ENCODE measurements around the gene AHNAK2. TPM values are rescaled to one million over a fixed set of nuclear protein-coding genes. Genes with fewer than 3 reads are reported as not detected.
A peak's percentile ranks its signal among the peaks of the same experiment; 100 is the strongest.

The AHNAK2 gene
- total RNA-seq, 1 experiment from 2014 or later = 31.1 TPM

GRCh38 chr14:104975481-104976197, 2.5 kb downstream of the AHNAK2 start:
- in situ Hi-C loops (cut with HindIII; ENCODE audit: low sequenced_read_pairs) = no loop called here
- DNase-seq (ENCODE audit: low spot score) = no peak

GRCh38 chr14:104974665-104975390, 3.3 kb downstream of the AHNAK2 start:
- DNase-seq (ENCODE audit: low spot score) = no peak
- in situ Hi-C loops (cut with HindIII; ENCODE audit: low sequenced_read_pairs) = no loop called here

- no peak for DNase-seq (ENCODE audit: low spot score)
- in situ Hi-C loops (cut with HindIII; ENCODE audit: low sequenced_read_pairs) = no loop called here
Observed at GRCh38 chr14:104974146-104974541, 4.0 kb downstream of the AHNAK2 start.

- in situ Hi-C loops (cut with HindIII; ENCODE audit: low sequenced_read_pairs) = no loop called here
- DNase-seq (ENCODE audit: low spot score) = no peak
Observed at GRCh38 chr14:104973385-104974145, 4.6 kb downstream of the AHNAK2 start.

- in situ Hi-C loops (cut with HindIII; ENCODE audit: low sequenced_read_pairs) = no loop called here
- DNase-seq (ENCODE audit: low spot score) = no peak
Observed at GRCh38 chr14:104973135-104973384, 5.1 kb downstream of the AHNAK2 start.

- in situ Hi-C loops (cut with HindIII; ENCODE audit: low sequenced_read_pairs) = no loop called here
Observed at GRCh38 chr14:104972301-104973134, 5.7 kb downstream of the AHNAK2 start.

GRCh38 chr14:104971447-104972240, 6.5 kb downstream of the AHNAK2 start:
- in situ Hi-C loops (cut with HindIII; ENCODE audit: low sequenced_read_pairs) = no loop called here
- no peak for DNase-seq (ENCODE audit: low spot score)

More at GRCh38 chr14:104972301-104973134, 5.7 kb downstream of the AHNAK2 start:
- no peak for DNase-seq (ENCODE audit: low spot score)

GRCh38 chr14:104970231-104971068, 7.7 kb downstream of the AHNAK2 start:
- in situ Hi-C loops (cut with HindIII; ENCODE audit: low sequenced_read_pairs) = no loop called here
- DNase-seq (ENCODE audit: low spot score) = no peak

GRCh38 chr14:104969741-104970230, 8.4 kb downstream of the AHNAK2 start:
- no peak for DNase-seq (ENCODE audit: low spot score)
- in situ Hi-C loops (cut with HindIII; ENCODE audit: low sequenced_read_pairs) = no loop called here

- no peak for DNase-seq (ENCODE audit: low spot score)
Observed at GRCh38 chr14:104968541-104969401, 9.4 kb downstream of the AHNAK2 start.

GRCh38 chr14:104968153-104968527, 10.0 kb downstream of the AHNAK2 start:
- no peak for DNase-seq (ENCODE audit: low spot score)
- in situ Hi-C loops (cut with HindIII; ENCODE audit: low sequenced_read_pairs) = no loop called here

More at GRCh38 chr14:104968541-104969401, 9.4 kb downstream of the AHNAK2 start:
- in situ Hi-C loops (cut with HindIII; ENCODE audit: low sequenced_read_pairs) = no loop called here

GRCh38 chr14:104967386-104968152, 10.6 kb downstream of the AHNAK2 start:
- in situ Hi-C loops (cut with HindIII; ENCODE audit: low sequenced_read_pairs) = no loop called here
- peak; percentile 30 for DNase-seq (ENCODE audit: low spot score)

- no peak for DNase-seq (ENCODE audit: low spot score)
- in situ Hi-C loops (cut with HindIII; ENCODE audit: low sequenced_read_pairs) = no loop called here
Observed at GRCh38 chr14:104966981-104967385, 11.2 kb downstream of the AHNAK2 start.

- in situ Hi-C loops (cut with HindIII; ENCODE audit: low sequenced_read_pairs) = no loop called here
- DNase-seq (ENCODE audit: low spot score) = no peak
Observed at GRCh38 chr14:104966261-104966865, 11.8 kb downstream of the AHNAK2 start.

GRCh38 chr14:104965561-104966231, 12.5 kb downstream of the AHNAK2 start:
- in situ Hi-C loops (cut with HindIII; ENCODE audit: low sequenced_read_pairs) = no loop called here
- no peak for DNase-seq (ENCODE audit: low spot score)
